Neural cell (in vitro differentiated cells): ENCODE data around the gene MCC. TPM values are rescaled to one million over a fixed set of nuclear protein-coding genes. Genes with fewer than 3 reads are reported as not detected.

Experiments
- H2AFZ ChIP-seq: fragments of 200-600, 300-800 bp; sonication (generic), shearing (Covaris generic); 2 replicates; pipeline ENCODE4 v1.6.0; 2014; ENCODE audit warnings: low read depth, mild to moderate bottlenecking, antibody characterized with exemption, low read length, moderate library complexity
- H3F3A ChIP-seq: fragments of 200-600 bp; shearing (Covaris generic); 2 replicates; pipeline ENCODE4 v1.6.1; 2016; ENCODE audit warnings: mild to moderate bottlenecking, moderate library complexity, mixed read lengths, antibody characterized with exemption, low read length; ENCODE audit not compliant: insufficient read depth, poor library complexity, severe bottlenecking
- H3K27ac ChIP-seq: fragments of 200-600, 300-800 bp; sonication (generic), shearing (Covaris generic); 2 replicates; pipeline ENCODE4 v1.5.1; 2014; ENCODE audit warnings: mild to moderate bottlenecking, low read length, moderate library complexity
- H3K27me3 ChIP-seq: fragments of 300-800, 200-600 bp; sonication (generic), shearing (Covaris generic); 2 replicates; pipeline ENCODE4 v1.6.0; 2014; ENCODE audit warnings: mild to moderate bottlenecking, low read depth, low read length, moderate library complexity; ENCODE audit not compliant: insufficient read depth
- H3K36me3 ChIP-seq: fragments of 300-800, 200-600 bp; sonication (generic), shearing (Covaris generic); 2 replicates; pipeline ENCODE4 v1.5.1; 2014; ENCODE audit warnings: mild to moderate bottlenecking, antibody characterized with exemption, low read length, moderate library complexity; ENCODE audit not compliant: insufficient read depth
- H3K4me2 ChIP-seq: fragments of 300-800, 200-600 bp; sonication (generic), shearing (Covaris generic); 2 replicates; pipeline ENCODE4 v1.6.0; 2014; ENCODE audit warnings: mild to moderate bottlenecking, low read length
- H3K4me3 ChIP-seq: fragments of 300-800, 200-600 bp; sonication (generic), shearing (Covaris generic); 2 replicates; pipeline ENCODE4 v1.5.1; 2014; ENCODE audit warnings: mild to moderate bottlenecking, low read length, moderate library complexity
- H3K79me2 ChIP-seq: fragments of 200-600 bp; shearing (Covaris generic); replicated peaks from 2 replicates; pipeline ENCODE4 v1.6.0; 2014; ENCODE audit warnings: mild to moderate bottlenecking, low read length, moderate library complexity; ENCODE audit not compliant: insufficient read depth
- H3K9ac ChIP-seq: fragments of 300-800, 200-600 bp; sonication (generic), shearing (Covaris generic); 2 replicates; pipeline ENCODE4 v1.6.1; 2016; ENCODE audit warnings: mild to moderate bottlenecking, low read length, mixed read lengths
- H3K9me2 ChIP-seq: fragments of 200-600 bp; shearing (Covaris generic); 2 replicates; pipeline ENCODE4 v1.6.1; 2016; ENCODE audit warnings: mild to moderate bottlenecking, low read length, mixed read lengths; ENCODE audit not compliant: insufficient read depth
- H3K9me3 ChIP-seq: fragments of 200-600, 300-800 bp; sonication (generic), shearing (Covaris generic); 2 replicates; pipeline ENCODE4 v1.6.1; 2016; ENCODE audit warnings: mild to moderate bottlenecking, mixed run types, low read length, moderate library complexity, mixed read lengths
- H4K20me1 ChIP-seq: fragments of 200-600 bp; shearing (Covaris generic); 2 replicates; pipeline ENCODE4 v1.6.1; 2016; ENCODE audit warnings: mild to moderate bottlenecking, mixed run types; ENCODE audit not compliant: insufficient read depth
- EP300 ChIP-seq: fragments of 450-650 bp; conservative IDR thresholded peaks from 2 replicates; pipeline ENCODE4 v1.6.1; 2014; ENCODE audit warnings: antibody characterized with exemption, mild to moderate bottlenecking, moderate library complexity; ENCODE audit not compliant: poor library complexity, severe bottlenecking
- EZH2 ChIP-seq: fragments of 200-600, 300-800 bp; shearing (Covaris generic), sonication (generic); IDR thresholded peaks from 2 replicates; pipeline ENCODE4 v1.6.1; 2014; ENCODE audit warnings: antibody characterized with exemption, low read length, borderline replicate concordance, mild to moderate bottlenecking; ENCODE audit not compliant: insufficient read depth, poor library complexity, severe bottlenecking
- MXI1 ChIP-seq: fragments of 450-650 bp; conservative IDR thresholded peaks from 2 replicates; pipeline ENCODE4 v1.6.1; 2014; ENCODE audit warnings: antibody characterized with exemption, mild to moderate bottlenecking; ENCODE audit not compliant: poor library complexity, severe bottlenecking
- POLR2AphosphoS5 ChIP-seq: IDR thresholded peaks from 2 replicates; pipeline ENCODE4 v1.6.1; 2012
- RAD21 ChIP-seq: fragments of 450-650 bp; conservative IDR thresholded peaks from 2 replicates; pipeline ENCODE4 v1.6.1; 2014; ENCODE audit warnings: antibody characterized with exemption, mild to moderate bottlenecking, moderate library complexity
- REST ChIP-seq: IDR thresholded peaks from 2 replicates; pipeline ENCODE4 v1.6.1; 2012; ENCODE audit warnings: borderline replicate concordance
- SMC3 ChIP-seq: fragments of 450-650 bp; conservative IDR thresholded peaks from 2 replicates; pipeline ENCODE4 v1.6.1; 2014; ENCODE audit warnings: antibody characterized with exemption, mild to moderate bottlenecking, moderate library complexity; ENCODE audit not compliant: poor library complexity
- TAF1 ChIP-seq: IDR thresholded peaks from 2 replicates; pipeline ENCODE4 v1.6.1; 2012; ENCODE audit warnings: low read depth
- polyA plus RNA-seq: library from polyadenylated mRNA; depleted of rRNA; stranded (reverse); fragments of >200 nt; gene quantifications from 2 replicates; pipeline ENCODE4 v1.2.3, GENCODE V29; 2014
- TF ChIP-seq, protein P1 (sequence below): fragments of 450-650 bp; IDR thresholded peaks from 2 replicates; pipeline ENCODE4 v1.5.1; 2014; ENCODE audit warnings: antibody characterized with exemption, mild to moderate bottlenecking, moderate library complexity; ENCODE audit not compliant: poor library complexity, severe bottlenecking

MCC gene
- polyA plus RNA-seq, 1 donor from 2014 or later, result 2.2 TPM

DNA sequence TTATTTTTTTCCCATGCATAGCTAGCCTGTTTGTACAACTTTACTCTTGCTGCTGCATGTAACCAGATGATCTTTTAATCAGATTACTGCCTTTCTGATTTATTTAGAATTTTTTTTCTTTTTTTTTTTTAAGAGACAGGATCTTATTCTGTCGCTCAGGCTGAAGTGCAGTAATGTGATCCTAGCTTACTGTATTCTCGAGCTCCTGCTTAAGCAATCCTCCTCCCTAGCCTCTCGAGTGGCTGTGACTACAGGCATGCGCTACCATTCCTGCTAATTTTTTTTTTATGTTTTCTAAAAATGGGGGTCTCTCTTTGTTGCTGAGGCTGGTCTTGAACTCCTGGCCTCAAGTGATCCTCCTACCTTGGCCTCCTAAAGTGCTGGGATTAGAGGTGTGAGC lies 502.0 kb downstream of the MCC start:
- no peaks in the 10 kb centered on the region for H3K36me3 ChIP-seq
- no peak overlapping the region for H3K4me2 ChIP-seq
- H3K27ac ChIP-seq, result no peak overlapping the region
- no peaks in the 10 kb centered on the region for H3K9me2 ChIP-seq
- no peak overlapping the region for H2AFZ ChIP-seq
- H3K9me3 ChIP-seq, result no peaks in the 10 kb centered on the region
- no peaks in the 10 kb centered on the region for H3F3A ChIP-seq
- H3K9ac ChIP-seq, result no peak overlapping the region
- no peak overlapping the region for H3K4me3 ChIP-seq
- TF ChIP-seq REST, result no peak
- TF ChIP-seq TAF1, result no peak
- TF ChIP-seq RAD21, result no peak
- no peak for TF ChIP-seq POLR2AphosphoS5
- TF ChIP-seq, protein P1, sequence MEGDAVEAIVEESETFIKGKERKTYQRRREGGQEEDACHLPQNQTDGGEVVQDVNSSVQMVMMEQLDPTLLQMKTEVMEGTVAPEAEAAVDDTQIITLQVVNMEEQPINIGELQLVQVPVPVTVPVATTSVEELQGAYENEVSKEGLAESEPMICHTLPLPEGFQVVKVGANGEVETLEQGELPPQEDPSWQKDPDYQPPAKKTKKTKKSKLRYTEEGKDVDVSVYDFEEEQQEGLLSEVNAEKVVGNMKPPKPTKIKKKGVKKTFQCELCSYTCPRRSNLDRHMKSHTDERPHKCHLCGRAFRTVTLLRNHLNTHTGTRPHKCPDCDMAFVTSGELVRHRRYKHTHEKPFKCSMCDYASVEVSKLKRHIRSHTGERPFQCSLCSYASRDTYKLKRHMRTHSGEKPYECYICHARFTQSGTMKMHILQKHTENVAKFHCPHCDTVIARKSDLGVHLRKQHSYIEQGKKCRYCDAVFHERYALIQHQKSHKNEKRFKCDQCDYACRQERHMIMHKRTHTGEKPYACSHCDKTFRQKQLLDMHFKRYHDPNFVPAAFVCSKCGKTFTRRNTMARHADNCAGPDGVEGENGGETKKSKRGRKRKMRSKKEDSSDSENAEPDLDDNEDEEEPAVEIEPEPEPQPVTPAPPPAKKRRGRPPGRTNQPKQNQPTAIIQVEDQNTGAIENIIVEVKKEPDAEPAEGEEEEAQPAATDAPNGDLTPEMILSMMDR, result no peak
- no peak for TF ChIP-seq EZH2
- no peak for TF ChIP-seq SMC3
- no peak for TF ChIP-seq MXI1
- no peak for TF ChIP-seq EP300
- H3K27me3 ChIP-seq, result no peaks in the 10 kb centered on the region
- H3K79me2 ChIP-seq, result peaks cover 59% of the 10 kb centered on the region
- H4K20me1 ChIP-seq, result no peaks in the 10 kb centered on the region

DNA sequence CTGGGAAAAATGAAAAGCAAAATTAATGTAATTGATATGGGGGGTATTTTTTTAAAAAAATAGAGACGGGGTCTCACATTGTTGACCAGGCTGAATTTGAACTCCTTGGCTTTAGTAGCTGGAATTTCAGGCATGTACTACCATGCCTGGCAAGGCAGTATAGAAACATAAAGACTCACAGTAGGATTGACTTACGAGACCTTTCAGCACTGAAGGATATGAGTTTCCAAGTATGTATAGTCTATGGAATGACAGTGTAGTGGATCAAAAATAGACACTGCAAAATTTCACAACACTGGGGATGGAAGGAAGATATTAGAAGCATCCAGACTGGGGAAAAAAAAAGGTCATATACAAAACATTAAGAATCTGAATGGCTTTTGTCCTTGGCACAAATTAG lies 504.9 kb downstream of the MCC start:
- H2AFZ ChIP-seq, result no peak overlapping the region
- H3K27me3 ChIP-seq, result no peaks in the 10 kb centered on the region
- no peak overlapping the region for H3K4me3 ChIP-seq
- H3F3A ChIP-seq, result no peaks in the 10 kb centered on the region
- H3K36me3 ChIP-seq, result no peaks in the 10 kb centered on the region
- H3K9ac ChIP-seq, result no peak overlapping the region
- no peaks in the 10 kb centered on the region for H3K9me2 ChIP-seq
- H3K27ac ChIP-seq, result no peak overlapping the region
- no peaks in the 10 kb centered on the region for H4K20me1 ChIP-seq
- no peaks in the 10 kb centered on the region for H3K9me3 ChIP-seq
- peaks cover 80% of the 10 kb centered on the region for H3K79me2 ChIP-seq
- no peak overlapping the region for H3K4me2 ChIP-seq
- TF ChIP-seq, protein P1, result no peak
- TF ChIP-seq EP300 (no peak), EZH2 (no peak), RAD21 (no peak)
